HepG2 (cell line): ENCODE data around the gene CDRT4. TPM values are rescaled to one million over a fixed set of nuclear protein-coding genes. Genes with fewer than 3 reads are reported as not detected.

ENCODE experiments used
- ATAC-seq: fragments of 200-7000 bp; cut with Tn5 transposase; 3 replicates; pipeline ENCODE4 v1.9.1; 2020; ENCODE audit warnings: mild to moderate bottlenecking, moderate library complexity
- BruUV-seq: library from RNA; stranded (reverse); fragments of 400-500 nt; replicated peaks from 2 replicates; lab custom pipeline; 2021; lab: Mats Ljungman, UMichigan
- CTCF ChIA-PET: fragments of 300-600 bp; formaldehyde crosslinking; extraction: SDS; loops from one replicate; lab custom pipeline; 2021; ENCODE audit warnings: low total read pairs, inconsistent platforms, low intra/inter-chr PET ratio; lab: Yijun Ruan, JAX
- POLR2A ChIA-PET: fragments of 350-600 bp; sonication (Branson Sonifier 250); formaldehyde crosslinking; loops from one replicate; lab custom pipeline; 2020; ENCODE audit warnings: antibody characterized with exemption, inconsistent platforms; lab: Yijun Ruan, JAX
- DNase-seq: peaks from one replicate; pipeline ENCODE4 v3.0.0-alpha.2; 2015; ENCODE audit warnings: low spot score
- FAIRE-seq: peaks from 3 replicates; lab custom pipeline; 2011; peaks lifted over from hg19 to GRCh38; lab: Jason Lieb, UNC
- H2AFZ ChIP-seq: one replicate; pipeline ENCODE4 v1.6.1; 2011; ENCODE audit warnings: low read length, inconsistent platforms
- H3K27ac ChIP-seq: fragments of 300-600 bp; 3 replicates; pipeline ENCODE4 v1.8.0; 2011; ENCODE audit warnings: mixed run types, mild to moderate bottlenecking, mixed read lengths, low read length, inconsistent platforms; ENCODE audit not compliant: insufficient read depth; ENCODE audit errors: extremely low read length
- H3K27me3 ChIP-seq, 2 experiments: fragments of 200-600 bp in 1 of 2; 2 replicates in 1 of 2; 3 replicates in 1 of 2; pipeline versions ENCODE4 v1.6.0 to v1.8.0; 2011; ENCODE audit warnings: low read length in 2 of 2, mild to moderate bottlenecking in 2 of 2, moderate library complexity in 2 of 2, inconsistent platforms in 1 of 2; ENCODE audit not compliant: insufficient read depth in 2 of 2, control insufficient read depth in 1 of 2
- H3K36me3 ChIP-seq, 2 experiments: fragments of 200-600 bp in 1 of 2; replicated peaks in 1 of 2; 2 replicates in 1 of 2; 3 replicates in 1 of 2; pipeline versions ENCODE4 v1.5.1 to v1.8.0; 2011; ENCODE audit warnings: low read length in 2 of 2, inconsistent platforms in 1 of 2; ENCODE audit not compliant: insufficient read depth in 2 of 2, control insufficient read depth in 1 of 2
- H3K4me1 ChIP-seq: 2 replicates; pipeline ENCODE4 v1.5.1; 2012; ENCODE audit warnings: low read length, inconsistent platforms; ENCODE audit not compliant: insufficient read depth
- H3K4me2 ChIP-seq: 2 replicates; pipeline ENCODE4 v1.6.0; 2011; ENCODE audit warnings: low read depth, low read length, inconsistent platforms
- H3K4me3 ChIP-seq, 3 experiments: fragments of 200-600 bp in 1 of 3; sonication (generic), shearing (Covaris generic) in 1 of 3; replicated peaks in 1 of 3; 2 replicates each; pipeline ENCODE4 v1.5.1; 2011 to 2016; ENCODE audit warnings: low read length in 3 of 3, inconsistent platforms in 2 of 3, low read depth in 2 of 3, mild to moderate bottlenecking in 2 of 3, control low read depth in 1 of 3, mixed read lengths in 1 of 3; ENCODE audit not compliant: insufficient read depth in 1 of 3
- H3K79me2 ChIP-seq: one replicate; pipeline ENCODE4 v1.6.1; 2011; ENCODE audit warnings: low read length, inconsistent platforms; ENCODE audit not compliant: insufficient read depth
- H3K9ac ChIP-seq: 2 replicates; pipeline ENCODE4 v1.6.0; 2011; ENCODE audit warnings: mild to moderate bottlenecking, low read depth, low read length, inconsistent platforms; ENCODE audit not compliant: insufficient read depth
- H3K9me3 ChIP-seq: 2 replicates; pipeline ENCODE4 v1.5.1; 2012; ENCODE audit warnings: mild to moderate bottlenecking, low read length
- H4K20me1 ChIP-seq: 2 replicates; pipeline ENCODE4 v1.6.0; 2011; ENCODE audit warnings: inconsistent platforms, mild to moderate bottlenecking, low read length, moderate library complexity; ENCODE audit not compliant: insufficient read depth
- ERF ChIP-seq: IDR thresholded peaks from 2 replicates; pipeline ENCODE4 v1.6.1; 2018; ENCODE audit warnings: missing biosample characterization, missing genetic modification reagents
- NFATC3 ChIP-seq: sonication (generic); formaldehyde crosslinking; IDR thresholded peaks from 2 replicates; pipeline ENCODE4 v1.5.1; 2020; ENCODE audit warnings: mild to moderate bottlenecking, missing genetic modification reagents
- POLR2AphosphoS2 ChIP-seq: IDR thresholded peaks from 2 replicates; pipeline ENCODE4 v1.6.1; 2011; ENCODE audit warnings: low read depth, low read length, improper control_type of control experiment
- SMARCC2 ChIP-seq: fragments of 450-650 bp; IDR thresholded peaks from 2 replicates; pipeline ENCODE4 v1.6.1; 2017; ENCODE audit warnings: antibody characterized with exemption, mild to moderate bottlenecking
- ZFYVE20 ChIP-seq: sonication (generic); formaldehyde crosslinking; IDR thresholded peaks from 2 replicates; pipeline ENCODE4 v1.8.0; 2023; ENCODE audit warnings: low read depth, mild to moderate bottlenecking, moderate library complexity, missing genetic modification reagents, borderline replicate concordance
- ZNF124 ChIP-seq: sonication (generic); formaldehyde crosslinking; IDR thresholded peaks from 2 replicates; pipeline ENCODE4 v1.4.0; 2020; ENCODE audit warnings: missing genetic modification reagents
- ZNF280D ChIP-seq: sonication (generic); formaldehyde crosslinking; IDR thresholded peaks from 2 replicates; pipeline ENCODE4 v1.5.1; 2020; ENCODE audit warnings: mild to moderate bottlenecking, missing genetic modification reagents
- ZNF3 ChIP-seq: IDR thresholded peaks from 2 replicates; pipeline ENCODE4 v1.7.0; 2017; ENCODE audit warnings: inconsistent platforms
- ZNF362 ChIP-seq: sonication (generic); formaldehyde crosslinking; IDR thresholded peaks from 2 replicates; pipeline ENCODE4 v1.4.0; 2020; ENCODE audit warnings: missing genetic modification reagents, mild to moderate bottlenecking, borderline replicate concordance
- ZNF510 ChIP-seq: sonication (generic); formaldehyde crosslinking; IDR thresholded peaks from 2 replicates; pipeline ENCODE4 v1.4.0; 2020; ENCODE audit warnings: low read depth, mild to moderate bottlenecking, missing genetic modification reagents
- ZNF567 ChIP-seq: sonication (generic); formaldehyde crosslinking; IDR thresholded peaks from 2 replicates; pipeline ENCODE4 v1.8.1; 2023; ENCODE audit warnings: mild to moderate bottlenecking, missing genetic modification reagents, borderline replicate concordance
- WGBS: methylation state at CpG from one replicate; pipeline ENCODE4 v1.1.6; 2017; ENCODE audit warnings: low lambda C conversion rate; 5-methylcytosine and 5-hydroxymethylcytosine counted together
- in situ Hi-C: cut with HindIII; loops from 2 replicates; pipeline ENCODE4 v1.10.0; 2017; ENCODE audit warnings: low pct_unique_long_range_greater_than_20kb; ENCODE audit not compliant: extremely low pct_ligation_motif_present
- intact Hi-C: fragments of 100-400 bp; cut with micrococcal nuclease; formaldehyde crosslinking; loops from one replicate; pipeline ENCODE4 v1.10.0; 2022; ENCODE audit not compliant: unreplicated experiment
- polyA plus RNA-seq, 8 experiments: library from polyadenylated mRNA; depleted of rRNA in 3 of 8; stranded (reverse) in 7 of 8; unstranded in 1 of 8; fragments of >200 nt; fragmentation: Illumina TruSeq in 4 of 8; extraction: Trizol in 4 of 8; gene quantifications; 2 replicates each; pipeline versions ENCODE4 v1.2.1 to v1.2.3, GENCODE V29; 2011 to 2016; ENCODE audit warnings: low read depth in 4 of 8, missing spikeins in 1 of 8, mixed read lengths in 1 of 8; ENCODE audit not compliant: insufficient read depth in 1 of 8
- total RNA-seq, 5 experiments: library from RNA; depleted of rRNA; stranded (reverse); fragments of >200 nt; fragmentation: Illumina TruSeq; extraction: Trizol; gene quantifications; 2 replicates each; pipeline ENCODE4 v1.2.3, GENCODE V29; 2016; ENCODE audit warnings: low read depth in 1 of 5
- TF ChIP-seq, protein P1 (sequence below): sonication (generic); formaldehyde crosslinking; IDR thresholded peaks from 2 replicates; pipeline ENCODE4 v1.5.1; 2020; ENCODE audit warnings: missing genetic modification reagents, mild to moderate bottlenecking, borderline replicate concordance

CDRT4 gene
- total and polyA plus RNA-seq, 2 of the 13 experiments (the other 11 are each of a cell fraction or from before 2014, with no cell fraction given) = 5.8 to 12.1 TPM

DNA sequence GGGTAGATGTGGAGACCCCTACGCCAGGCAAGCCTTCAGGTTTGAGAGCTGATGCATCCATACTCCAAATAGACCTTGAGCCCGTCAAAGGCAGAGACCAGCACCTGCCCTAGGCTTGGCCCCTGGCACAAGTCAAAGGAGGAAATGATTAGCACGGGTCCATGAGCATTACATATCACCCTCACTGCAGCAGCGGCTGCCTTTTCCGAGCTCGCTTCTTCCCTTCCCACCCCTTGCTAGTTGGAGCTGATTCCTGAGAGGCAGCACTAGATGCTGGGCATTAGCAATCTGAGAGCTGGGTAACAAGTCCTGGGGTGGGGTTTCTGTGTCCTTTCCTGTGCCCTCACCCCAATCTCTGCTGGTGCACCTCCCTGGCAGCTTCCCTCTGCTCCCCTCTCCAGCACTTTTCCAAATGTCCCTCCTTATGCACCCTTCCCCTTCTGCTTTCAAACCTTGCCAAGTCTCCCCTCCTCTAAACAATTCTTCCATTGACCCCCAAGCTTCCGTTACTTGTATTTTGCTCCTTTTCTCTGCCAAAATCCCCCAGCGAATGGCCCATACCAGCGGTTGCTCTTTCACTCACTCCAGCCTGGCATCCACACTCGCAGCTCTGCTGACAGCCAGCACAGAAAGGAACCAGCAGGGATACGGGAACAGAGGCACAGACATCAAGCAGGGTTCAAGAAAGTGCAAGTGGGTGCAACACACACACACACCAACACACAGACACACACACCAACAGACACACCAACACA is 3.0 kb downstream of the CDRT4 start:
- CTCF ChIA-PET = no interaction called here

DNA sequence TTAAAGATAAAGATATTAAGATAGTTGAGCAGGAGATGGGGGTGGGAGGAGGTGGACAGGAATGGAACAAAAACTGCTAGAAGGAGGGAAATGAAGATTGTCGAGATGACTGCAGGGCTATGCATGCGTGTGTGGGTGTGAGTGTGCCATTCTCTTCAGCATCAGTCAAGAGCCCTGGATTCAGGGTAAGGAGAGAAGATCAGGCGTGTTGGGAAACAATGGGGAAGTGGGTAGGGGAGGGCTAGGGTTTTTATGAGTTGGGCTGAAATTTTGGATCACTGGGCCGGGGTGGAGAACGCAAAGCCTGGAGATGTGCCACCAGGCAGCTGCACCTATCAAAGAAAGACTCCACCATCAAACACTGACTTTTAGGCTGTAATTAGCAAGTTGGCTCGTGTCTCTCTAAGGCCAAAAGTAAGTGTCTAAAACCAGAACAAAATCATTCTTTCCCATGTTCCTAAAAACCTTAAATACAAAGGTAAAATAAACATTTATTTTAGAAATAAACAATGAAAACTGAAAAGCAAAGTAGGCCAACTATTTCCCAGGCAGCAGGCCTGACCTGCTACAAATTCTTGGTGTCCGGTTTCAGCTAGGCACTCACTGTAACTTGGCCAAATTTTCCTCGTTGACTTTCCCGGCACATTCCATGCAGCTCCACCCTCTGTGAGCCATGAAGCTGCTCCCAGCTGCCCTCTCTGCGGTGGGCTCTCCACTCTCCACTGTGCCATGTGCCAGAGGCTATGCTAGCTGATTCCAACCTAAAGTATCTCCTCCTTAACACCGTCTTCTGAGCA is 4.2 kb downstream of the CDRT4 start:
- H3K36me3 ChIP-seq = peaks cover 3 to 10% of the 10 kb centered on the region in 2 experiments; a peak in 2 of 5 replicates
- FAIRE-seq (no peak), DNase-seq (peak; percentile 13), ATAC-seq (no peak; the same call in 2 of the 3 replicates)
- no peak overlapping the region for H3K27ac ChIP-seq
- no peak overlapping the region for H3K4me3 ChIP-seq
- H4K20me1 ChIP-seq = no peaks in the 10 kb centered on the region
- 96% methylated on average over 11 of the region's 11 CpGs for WGBS
- no peaks in the 10 kb centered on the region for H3K9me3 ChIP-seq
- intact Hi-C loops (no loop called here), in situ Hi-C loops (no loop called here)
- ChIA-PET CTCF (no interaction called here), POLR2A (no interaction called here)
- no peak overlapping the region for H2AFZ ChIP-seq
- H3K27me3 ChIP-seq = no peaks in the 10 kb centered on the region
- no TSS peak for BruUV-seq
- peaks cover 14% of the 10 kb centered on the region for H3K4me1 ChIP-seq
- H3K79me2 ChIP-seq = no peaks in the 10 kb centered on the region
- H3K4me2 ChIP-seq = no peak overlapping the region
- no peak overlapping the region for H3K9ac ChIP-seq
- TF ChIP-seq ERF (no peak), ZNF3 (CRISPR knock-in tag) (no peak), ZNF362 (CRISPR knock-in tag) (no peak), ZNF567 (no peak), ZNF280D (CRISPR knock-in tag) (no peak), POLR2AphosphoS2 (no peak), SMARCC2 (no peak), ZFYVE20 (CRISPR knock-in tag) (no peak)

More for the DNA sequence above, 3.0 kb downstream of the CDRT4 start:
- intact Hi-C loops = no loop called here
- H3K4me1 ChIP-seq = 0 out of 2 replicates have a peak, but pooled peaks cover 8% of the 10 kb centered on the region
- no peak overlapping the region for H2AFZ ChIP-seq
- ATAC-seq (peak; percentile 22; the same call in 1 of the 3 replicates), DNase-seq (no peak), FAIRE-seq (no peak)
- no peaks in the 10 kb centered on the region for H4K20me1 ChIP-seq
- H3K9me3 ChIP-seq = no peaks in the 10 kb centered on the region
- no peaks in the 10 kb centered on the region for H3K27me3 ChIP-seq
- H3K79me2 ChIP-seq = no peaks in the 10 kb centered on the region
- POLR2A ChIA-PET = no interaction called here
- 98% methylated on average over 6 of the region's 11 CpGs for WGBS
- no peak overlapping the region for H3K4me2 ChIP-seq
- TF ChIP-seq NFATC3 (CRISPR knock-in tag) = no peak
- TF ChIP-seq ZNF124 (CRISPR knock-in tag) = no peak
- TF ChIP-seq, protein P1, sequence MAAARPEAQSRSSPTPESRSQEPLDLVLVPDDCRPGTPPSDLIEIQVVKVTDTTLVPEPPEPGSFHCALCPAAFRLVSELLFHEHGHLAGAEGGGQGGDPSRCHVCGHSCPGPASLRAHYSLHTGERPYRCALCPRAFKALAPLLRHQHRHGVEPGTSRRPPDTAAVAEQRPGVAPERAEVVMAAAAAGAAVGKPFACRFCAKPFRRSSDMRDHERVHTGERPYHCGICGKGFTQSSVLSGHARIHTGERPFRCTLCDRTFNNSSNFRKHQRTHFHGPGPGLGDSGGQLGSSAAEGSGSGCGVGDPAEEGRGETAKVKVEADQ = no peak
- no peak for TF ChIP-seq ZNF510 (CRISPR knock-in tag)
- no peak overlapping the region for H3K27ac ChIP-seq
- no peak overlapping the region for H3K9ac ChIP-seq
- H3K36me3 ChIP-seq = peaks cover 3% of the 10 kb centered on the region in 2 experiments; a peak in 2 of 5 replicates
- BruUV-seq = no TSS peak
- in situ Hi-C loops = no loop called here
- no peak overlapping the region for H3K4me3 ChIP-seq
